GM12878 (cell line): ENCODE measurements around the gene CADPS.

ENCODE experiments used
- MAX ChIP-seq: IDR thresholded peaks from 2 replicates; pipeline ENCODE4 v1.6.1; 2012; ENCODE audit warnings: low read depth, low read length, improper control_type of control experiment
- MTA2 ChIP-seq: fragments of 450-650 bp; IDR thresholded peaks from 2 replicates; pipeline ENCODE4 v1.6.1; 2016; ENCODE audit warnings: low read depth, mild to moderate bottlenecking, moderate library complexity
- PBX3 ChIP-seq: IDR thresholded peaks from 2 replicates; pipeline ENCODE4 v1.6.1; 2011; ENCODE audit warnings: mild to moderate bottlenecking, low read depth, low read length, moderate library complexity; ENCODE audit not compliant: insufficient replicate concordance
- POLR2A ChIP-seq: IDR thresholded peaks from 2 replicates; pipeline ENCODE4 v1.6.1; 2011; ENCODE audit warnings: low read depth, mild to moderate bottlenecking, low read length
- RCOR1 ChIP-seq: conservative IDR thresholded peaks from 2 replicates; pipeline ENCODE4 v1.6.1; 2012; ENCODE audit warnings: low read depth, low read length, improper control_type of control experiment
- ZNF217 ChIP-seq: fragments of 450-650 bp; IDR thresholded peaks from 2 replicates; pipeline ENCODE4 v1.6.1; 2017; ENCODE audit warnings: antibody characterized with exemption, mild to moderate bottlenecking
- ZNF592 ChIP-seq: fragments of 450-650 bp; IDR thresholded peaks from 2 replicates; pipeline ENCODE4 v1.6.1; 2017; ENCODE audit warnings: mild to moderate bottlenecking, moderate library complexity
- TF ChIP-seq, protein P1 (sequence below), 3 experiments: IDR thresholded peaks in 2 of 3; conservative IDR thresholded peaks in 1 of 3; 2 replicates each; pipeline ENCODE4 v1.5.1; 2011; ENCODE audit warnings: low read depth in 3 of 3, low read length in 3 of 3, mild to moderate bottlenecking in 3 of 3, control low read depth in 2 of 3, moderate library complexity in 2 of 3, inconsistent platforms in 1 of 3, mixed read lengths in 1 of 3; ENCODE audit not compliant: control insufficient read depth in 2 of 3, insufficient read depth in 1 of 3; ENCODE audit errors: extremely low read depth in 1 of 3

DNA sequence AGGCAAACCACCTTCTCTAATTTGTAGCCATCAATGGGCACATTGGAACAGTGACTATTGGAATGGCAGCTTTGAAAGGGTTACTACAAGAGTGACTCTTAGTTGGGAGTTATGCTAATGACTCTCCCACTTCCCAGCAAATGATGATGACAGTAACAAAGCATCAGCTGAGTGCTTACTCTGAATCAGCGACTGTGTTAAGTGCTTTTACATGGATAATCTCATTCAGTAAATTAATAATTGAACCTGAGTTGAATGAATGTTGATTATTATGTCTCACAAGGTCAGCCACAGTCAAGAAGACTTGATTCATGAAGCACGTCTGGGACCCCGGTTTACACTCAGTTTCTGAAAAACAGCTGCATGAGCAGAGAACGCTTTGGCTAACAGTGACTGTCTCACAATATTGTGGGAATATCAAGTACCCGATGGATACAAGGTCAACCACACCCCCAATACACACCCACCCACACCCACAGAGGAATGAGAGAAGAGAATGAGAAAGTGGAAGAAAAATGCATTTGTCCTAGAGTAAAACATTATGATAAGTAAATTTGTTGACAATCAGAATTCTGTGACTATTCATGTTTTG, 259.9 kb downstream of the CADPS start:
- TF ChIP-seq, protein P1, sequence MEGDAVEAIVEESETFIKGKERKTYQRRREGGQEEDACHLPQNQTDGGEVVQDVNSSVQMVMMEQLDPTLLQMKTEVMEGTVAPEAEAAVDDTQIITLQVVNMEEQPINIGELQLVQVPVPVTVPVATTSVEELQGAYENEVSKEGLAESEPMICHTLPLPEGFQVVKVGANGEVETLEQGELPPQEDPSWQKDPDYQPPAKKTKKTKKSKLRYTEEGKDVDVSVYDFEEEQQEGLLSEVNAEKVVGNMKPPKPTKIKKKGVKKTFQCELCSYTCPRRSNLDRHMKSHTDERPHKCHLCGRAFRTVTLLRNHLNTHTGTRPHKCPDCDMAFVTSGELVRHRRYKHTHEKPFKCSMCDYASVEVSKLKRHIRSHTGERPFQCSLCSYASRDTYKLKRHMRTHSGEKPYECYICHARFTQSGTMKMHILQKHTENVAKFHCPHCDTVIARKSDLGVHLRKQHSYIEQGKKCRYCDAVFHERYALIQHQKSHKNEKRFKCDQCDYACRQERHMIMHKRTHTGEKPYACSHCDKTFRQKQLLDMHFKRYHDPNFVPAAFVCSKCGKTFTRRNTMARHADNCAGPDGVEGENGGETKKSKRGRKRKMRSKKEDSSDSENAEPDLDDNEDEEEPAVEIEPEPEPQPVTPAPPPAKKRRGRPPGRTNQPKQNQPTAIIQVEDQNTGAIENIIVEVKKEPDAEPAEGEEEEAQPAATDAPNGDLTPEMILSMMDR (IDR thresholded peaks at IDR 0.05 in 2 of 3, conservative IDR thresholded peaks at IDR 0.05 in 1 of 3; ENCODE audit: control insufficient read depth in 2 of 3, extremely low read depth in 1 of 3, insufficient read depth in 1 of 3, low read depth in 3 of 3, low read length in 3 of 3), result no peak
- TF ChIP-seq RCOR1, result no peak
- no peak for TF ChIP-seq ZNF217
- no peak for TF ChIP-seq MTA2
- TF ChIP-seq ZNF592, result no peak
- TF ChIP-seq POLR2A, result no peak
- no peak for TF ChIP-seq MAX
- no peak for TF ChIP-seq PBX3
